WTC11 (cell line): ENCODE results near the gene FARSA. TPM values are rescaled to one million over a fixed set of nuclear protein-coding genes. Genes with fewer than 3 reads are reported as not detected.

Source experiments
- ATF6 ChIP-seq: sonication (generic); formaldehyde crosslinking; IDR thresholded peaks from 2 replicates; pipeline ENCODE4 v1.8.1; 2023; ENCODE audit warnings: mild to moderate bottlenecking, missing genetic modification reagents
- CREM ChIP-seq: sonication (generic); formaldehyde crosslinking; IDR thresholded peaks from 2 replicates; pipeline ENCODE4 v1.8.1; 2022; ENCODE audit warnings: mild to moderate bottlenecking, missing genetic modification reagents, moderate library complexity
- FOXK1 ChIP-seq: sonication (generic); formaldehyde crosslinking; IDR thresholded peaks from 2 replicates; pipeline ENCODE4 v1.8.0; 2022; ENCODE audit warnings: mild to moderate bottlenecking, moderate library complexity, missing genetic modification reagents
- FOXP1 ChIP-seq: sonication (generic); formaldehyde crosslinking; IDR thresholded peaks from 2 replicates; pipeline ENCODE4 v1.8.0; 2022; ENCODE audit warnings: missing genetic modification reagents, mild to moderate bottlenecking, moderate library complexity, borderline replicate concordance
- GTF2I ChIP-seq: fragments of 250-450 bp; sonication (Bioruptor Pico); conservative IDR thresholded peaks from 2 replicates; pipeline ENCODE4 v1.4.0; 2021; ENCODE audit warnings: mild to moderate bottlenecking
- KAT7 ChIP-seq: sonication (generic); formaldehyde crosslinking; IDR thresholded peaks from 2 replicates; pipeline ENCODE4 v1.8.1; 2023; ENCODE audit warnings: missing genetic modification reagents, mild to moderate bottlenecking, borderline replicate concordance
- NFE2L1 ChIP-seq: sonication (generic); formaldehyde crosslinking; IDR thresholded peaks from 2 replicates; pipeline ENCODE4 v1.8.1; 2023; ENCODE audit warnings: missing genetic modification reagents
- PRDM15 ChIP-seq: sonication (generic); formaldehyde crosslinking; IDR thresholded peaks from 2 replicates; pipeline ENCODE4 v1.8.0; 2022; ENCODE audit warnings: missing genetic modification reagents
- RELA ChIP-seq: sonication (generic); formaldehyde crosslinking; IDR thresholded peaks from 2 replicates; pipeline ENCODE4 v1.8.1; 2022; ENCODE audit warnings: missing genetic modification reagents, mild to moderate bottlenecking, borderline replicate concordance
- ZNF219 ChIP-seq: sonication (generic); formaldehyde crosslinking; IDR thresholded peaks from 2 replicates; pipeline ENCODE4 v1.8.0; 2023; ENCODE audit warnings: missing genetic modification reagents, mild to moderate bottlenecking, borderline replicate concordance
- ZNF416 ChIP-seq: fragments of 250-450 bp; sonication (Bioruptor Pico); IDR thresholded peaks from 2 replicates; pipeline ENCODE4 v1.9.0; 2021; ENCODE audit warnings: mild to moderate bottlenecking, inconsistent platforms
- total RNA-seq: library from RNA; stranded (reverse); gene quantifications from 3 replicates; pipeline ENCODE4 v1.2.3, GENCODE V29; 2021
- TF ChIP-seq, protein P1 (sequence below): sonication (generic); formaldehyde crosslinking; IDR thresholded peaks from 2 replicates; pipeline ENCODE4 v1.8.1; 2023; ENCODE audit warnings: mild to moderate bottlenecking, missing genetic modification reagents, borderline replicate concordance
- TF ChIP-seq, protein P2 (sequence below): sonication (generic); formaldehyde crosslinking; IDR thresholded peaks from 2 replicates; pipeline ENCODE4 v1.8.1; 2023; ENCODE audit warnings: mild to moderate bottlenecking, moderate library complexity, missing genetic modification reagents
- TF ChIP-seq, protein P3 (sequence below): sonication (generic); formaldehyde crosslinking; conservative IDR thresholded peaks from 2 replicates; pipeline ENCODE4 v1.8.1; 2023; ENCODE audit warnings: mild to moderate bottlenecking, low read depth, missing genetic modification reagents, moderate library complexity
- TF ChIP-seq, protein P4 (sequence below): sonication (generic); formaldehyde crosslinking; IDR thresholded peaks from 2 replicates; pipeline ENCODE4 v1.8.1; 2022; ENCODE audit warnings: low read depth, mild to moderate bottlenecking, moderate library complexity, missing genetic modification reagents, borderline replicate concordance

Gene FARSA
- total RNA-seq, 1 experiment from 2014 or later = 108 TPM

DNA sequence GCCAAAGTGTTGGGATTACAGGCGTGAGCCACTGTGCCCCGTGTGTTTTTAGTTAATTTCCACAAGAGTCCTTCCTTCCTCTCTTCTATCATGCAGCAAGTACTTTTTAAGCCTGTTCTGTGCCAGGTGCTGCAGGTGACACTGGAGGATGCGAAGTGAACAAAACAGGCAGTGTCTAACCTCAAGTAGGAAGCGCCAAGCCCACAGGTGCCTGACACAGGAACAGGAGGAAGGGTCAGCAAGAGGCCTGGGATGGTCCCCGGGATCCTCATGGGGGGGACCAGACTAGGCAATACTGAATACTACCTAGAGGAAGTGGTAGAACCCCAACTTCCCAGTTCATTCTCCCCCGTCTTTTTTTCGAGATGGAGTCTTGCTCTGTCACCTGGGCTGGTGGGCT is 3.1 kb upstream of the FARSA start (continued):
- TF ChIP-seq, protein P1, sequence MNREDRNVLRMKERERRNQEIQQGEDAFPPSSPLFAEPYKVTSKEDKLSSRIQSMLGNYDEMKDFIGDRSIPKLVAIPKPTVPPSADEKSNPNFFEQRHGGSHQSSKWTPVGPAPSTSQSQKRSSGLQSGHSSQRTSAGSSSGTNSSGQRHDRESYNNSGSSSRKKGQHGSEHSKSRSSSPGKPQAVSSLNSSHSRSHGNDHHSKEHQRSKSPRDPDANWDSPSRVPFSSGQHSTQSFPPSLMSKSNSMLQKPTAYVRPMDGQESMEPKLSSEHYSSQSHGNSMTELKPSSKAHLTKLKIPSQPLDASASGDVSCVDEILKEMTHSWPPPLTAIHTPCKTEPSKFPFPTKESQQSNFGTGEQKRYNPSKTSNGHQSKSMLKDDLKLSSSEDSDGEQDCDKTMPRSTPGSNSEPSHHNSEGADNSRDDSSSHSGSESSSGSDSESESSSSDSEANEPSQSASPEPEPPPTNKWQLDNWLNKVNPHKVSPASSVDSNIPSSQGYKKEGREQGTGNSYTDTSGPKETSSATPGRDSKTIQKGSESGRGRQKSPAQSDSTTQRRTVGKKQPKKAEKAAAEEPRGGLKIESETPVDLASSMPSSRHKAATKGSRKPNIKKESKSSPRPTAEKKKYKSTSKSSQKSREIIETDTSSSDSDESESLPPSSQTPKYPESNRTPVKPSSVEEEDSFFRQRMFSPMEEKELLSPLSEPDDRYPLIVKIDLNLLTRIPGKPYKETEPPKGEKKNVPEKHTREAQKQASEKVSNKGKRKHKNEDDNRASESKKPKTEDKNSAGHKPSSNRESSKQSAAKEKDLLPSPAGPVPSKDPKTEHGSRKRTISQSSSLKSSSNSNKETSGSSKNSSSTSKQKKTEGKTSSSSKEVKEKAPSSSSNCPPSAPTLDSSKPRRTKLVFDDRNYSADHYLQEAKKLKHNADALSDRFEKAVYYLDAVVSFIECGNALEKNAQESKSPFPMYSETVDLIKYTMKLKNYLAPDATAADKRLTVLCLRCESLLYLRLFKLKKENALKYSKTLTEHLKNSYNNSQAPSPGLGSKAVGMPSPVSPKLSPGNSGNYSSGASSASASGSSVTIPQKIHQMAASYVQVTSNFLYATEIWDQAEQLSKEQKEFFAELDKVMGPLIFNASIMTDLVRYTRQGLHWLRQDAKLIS (CRISPR knock-in tag) = no peak
- TF ChIP-seq KAT7 (no peak), ZNF416 (CRISPR knock-in tag) (no peak), NFE2L1 (CRISPR knock-in tag) (no peak), FOXP1 (CRISPR knock-in tag) (no peak), ZNF219 (CRISPR knock-in tag) (no peak), ATF6 (CRISPR knock-in tag) (no peak), RELA (no peak), FOXK1 (CRISPR knock-in tag) (no peak), GTF2I (no peak), PRDM15 (no peak), CREM (CRISPR knock-in tag) (no peak)
- TF ChIP-seq, protein P2, sequence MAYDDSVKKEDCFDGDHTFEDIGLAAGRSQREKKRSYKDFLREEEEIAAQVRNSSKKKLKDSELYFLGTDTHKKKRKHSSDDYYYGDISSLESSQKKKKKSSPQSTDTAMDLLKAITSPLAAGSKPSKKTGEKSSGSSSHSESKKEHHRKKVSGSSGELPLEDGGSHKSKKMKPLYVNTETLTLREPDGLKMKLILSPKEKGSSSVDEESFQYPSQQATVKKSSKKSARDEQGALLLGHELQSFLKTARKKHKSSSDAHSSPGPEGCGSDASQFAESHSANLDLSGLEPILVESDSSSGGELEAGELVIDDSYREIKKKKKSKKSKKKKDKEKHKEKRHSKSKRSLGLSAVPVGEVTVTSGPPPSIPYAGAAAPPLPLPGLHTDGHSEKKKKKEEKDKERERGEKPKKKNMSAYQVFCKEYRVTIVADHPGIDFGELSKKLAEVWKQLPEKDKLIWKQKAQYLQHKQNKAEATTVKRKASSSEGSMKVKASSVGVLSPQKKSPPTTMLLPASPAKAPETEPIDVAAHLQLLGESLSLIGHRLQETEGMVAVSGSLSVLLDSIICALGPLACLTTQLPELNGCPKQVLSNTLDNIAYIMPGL = no peak
- TF ChIP-seq, protein P3, sequence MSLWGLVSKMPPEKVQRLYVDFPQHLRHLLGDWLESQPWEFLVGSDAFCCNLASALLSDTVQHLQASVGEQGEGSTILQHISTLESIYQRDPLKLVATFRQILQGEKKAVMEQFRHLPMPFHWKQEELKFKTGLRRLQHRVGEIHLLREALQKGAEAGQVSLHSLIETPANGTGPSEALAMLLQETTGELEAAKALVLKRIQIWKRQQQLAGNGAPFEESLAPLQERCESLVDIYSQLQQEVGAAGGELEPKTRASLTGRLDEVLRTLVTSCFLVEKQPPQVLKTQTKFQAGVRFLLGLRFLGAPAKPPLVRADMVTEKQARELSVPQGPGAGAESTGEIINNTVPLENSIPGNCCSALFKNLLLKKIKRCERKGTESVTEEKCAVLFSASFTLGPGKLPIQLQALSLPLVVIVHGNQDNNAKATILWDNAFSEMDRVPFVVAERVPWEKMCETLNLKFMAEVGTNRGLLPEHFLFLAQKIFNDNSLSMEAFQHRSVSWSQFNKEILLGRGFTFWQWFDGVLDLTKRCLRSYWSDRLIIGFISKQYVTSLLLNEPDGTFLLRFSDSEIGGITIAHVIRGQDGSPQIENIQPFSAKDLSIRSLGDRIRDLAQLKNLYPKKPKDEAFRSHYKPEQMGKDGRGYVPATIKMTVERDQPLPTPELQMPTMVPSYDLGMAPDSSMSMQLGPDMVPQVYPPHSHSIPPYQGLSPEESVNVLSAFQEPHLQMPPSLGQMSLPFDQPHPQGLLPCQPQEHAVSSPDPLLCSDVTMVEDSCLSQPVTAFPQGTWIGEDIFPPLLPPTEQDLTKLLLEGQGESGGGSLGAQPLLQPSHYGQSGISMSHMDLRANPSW (CRISPR knock-in tag) = no peak
- TF ChIP-seq, protein P4, sequence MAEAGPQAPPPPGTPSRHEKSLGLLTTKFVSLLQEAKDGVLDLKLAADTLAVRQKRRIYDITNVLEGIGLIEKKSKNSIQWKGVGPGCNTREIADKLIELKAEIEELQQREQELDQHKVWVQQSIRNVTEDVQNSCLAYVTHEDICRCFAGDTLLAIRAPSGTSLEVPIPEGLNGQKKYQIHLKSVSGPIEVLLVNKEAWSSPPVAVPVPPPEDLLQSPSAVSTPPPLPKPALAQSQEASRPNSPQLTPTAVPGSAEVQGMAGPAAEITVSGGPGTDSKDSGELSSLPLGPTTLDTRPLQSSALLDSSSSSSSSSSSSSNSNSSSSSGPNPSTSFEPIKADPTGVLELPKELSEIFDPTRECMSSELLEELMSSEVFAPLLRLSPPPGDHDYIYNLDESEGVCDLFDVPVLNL = no peak
